GM18505 (cell line): ENCODE results near the gene KCNH5.
"Not testable (repeated sequence)": the region's sequence is repeated elsewhere in the genome, so short reads cannot be mapped to it uniquely, and the experiment has no call there.

ENCODE experiments used
- ATAC-seq: cut with Tn5 transposase; IDR thresholded peaks from one replicate; pipeline ENCODE4 v1.9.1; 2021; ENCODE audit not compliant: unreplicated experiment
- POLR2A ChIP-seq: IDR thresholded peaks from 4 replicates; pipeline ENCODE4 v1.6.1; 2011; ENCODE audit warnings: borderline replicate concordance; ENCODE audit not compliant: insufficient read depth, insufficient read length; ENCODE audit errors: extremely low read depth

Gene KCNH5

GRCh38 chr14:62889364-62889763 lies 155.9 kb downstream of the KCNH5 start:
- no peak for TF ChIP-seq POLR2A
- no peak for ATAC-seq

DNA sequence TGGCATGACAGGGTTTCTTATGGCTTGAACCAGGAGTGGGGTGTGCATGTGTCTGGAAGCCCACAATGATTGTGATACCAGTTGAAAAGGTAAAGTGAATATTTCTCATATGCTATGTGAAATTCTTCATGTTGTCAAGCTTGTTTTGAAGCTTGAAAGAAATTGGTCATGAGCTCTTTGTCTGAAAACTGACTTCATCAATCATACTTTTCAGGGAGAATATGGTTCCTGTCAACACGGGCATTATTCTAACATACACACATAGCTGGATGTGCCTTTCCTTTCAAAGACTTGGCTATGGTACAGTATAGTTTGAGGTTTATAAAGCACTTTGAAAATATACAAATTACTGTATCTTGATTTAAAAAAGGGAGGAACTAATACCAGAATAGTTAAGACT lies 158.8 kb downstream of the KCNH5 start:
- TF ChIP-seq POLR2A, result no peak
- no peak for ATAC-seq

DNA sequence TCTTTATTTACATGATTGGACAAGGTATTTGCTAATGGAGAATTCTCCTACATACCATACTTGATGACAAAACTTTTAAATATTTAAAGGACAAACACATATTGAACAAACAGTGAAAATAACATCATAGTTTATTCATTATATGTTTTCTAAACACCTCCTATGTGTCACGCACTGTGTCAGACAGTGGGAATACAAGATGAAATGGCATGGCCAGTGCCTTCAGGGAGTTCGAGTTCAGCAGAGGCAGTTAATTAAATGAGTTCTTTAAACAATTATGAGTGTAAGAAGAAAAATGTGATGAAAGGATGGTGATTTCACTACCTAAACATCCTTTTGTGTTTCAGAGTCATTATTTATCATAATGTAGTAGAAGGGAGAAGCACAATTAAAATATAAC lies 159.8 kb downstream of the KCNH5 start:
- no peak for TF ChIP-seq POLR2A
- no peak for ATAC-seq

DNA sequence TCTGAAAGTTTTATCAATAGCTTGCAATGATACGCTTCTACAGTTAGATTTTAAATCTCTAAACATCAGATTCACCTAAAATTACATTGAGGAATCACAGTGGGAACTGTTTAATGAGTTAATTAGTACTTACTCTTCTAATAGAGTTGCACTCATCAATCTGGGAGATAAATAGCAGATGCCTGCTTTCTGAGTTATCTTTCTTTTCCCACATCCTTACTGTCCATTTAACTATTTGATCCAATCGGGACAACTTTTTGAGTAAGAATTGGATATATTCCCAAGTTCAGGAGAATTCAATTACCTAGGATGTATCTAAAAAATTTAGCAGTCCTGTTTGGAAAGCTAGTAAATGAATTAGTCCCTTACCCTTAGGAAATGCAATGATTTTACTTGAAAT lies 162.3 kb downstream of the KCNH5 start:
- no peak for ATAC-seq
- TF ChIP-seq POLR2A, result no peak

DNA sequence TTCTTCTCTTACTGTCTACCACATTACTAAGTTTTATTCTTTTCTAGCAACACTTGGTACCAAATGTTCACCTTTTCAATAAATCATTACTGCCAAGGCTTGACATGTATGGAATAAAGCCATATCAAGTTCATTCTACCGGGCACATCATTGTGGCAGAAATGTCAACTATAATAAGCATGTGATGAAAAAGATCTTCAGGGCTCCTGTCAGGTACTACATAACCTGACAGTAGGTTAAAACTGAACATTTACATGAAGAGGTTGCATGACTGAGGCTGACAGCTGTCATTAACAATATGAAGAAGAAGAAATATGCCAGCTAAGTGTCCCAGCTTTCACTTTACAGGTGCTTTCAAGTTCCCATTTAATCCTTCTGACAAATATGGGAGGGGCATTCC lies 178.9 kb downstream of the KCNH5 start:
- no peak for TF ChIP-seq POLR2A
- no peak for ATAC-seq

DNA sequence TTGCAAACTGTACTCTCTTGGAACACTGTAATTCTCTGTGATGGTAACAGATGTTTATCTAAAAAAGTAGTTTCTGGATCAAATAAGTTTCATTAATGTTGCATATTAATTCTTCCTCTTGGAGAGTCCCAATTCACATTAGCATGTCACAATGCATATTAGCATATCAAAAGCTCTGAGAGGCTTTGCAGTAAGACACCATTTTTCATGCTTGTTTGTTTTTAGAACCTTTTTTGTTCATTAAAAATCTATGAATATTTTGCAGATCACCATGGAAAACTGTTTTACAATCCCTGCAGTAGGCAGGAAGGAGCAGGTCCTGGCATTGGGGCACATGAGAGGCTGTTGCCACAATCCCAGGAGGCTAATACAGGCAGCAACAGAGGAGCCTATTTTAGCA lies 180.7 kb downstream of the KCNH5 start:
- TF ChIP-seq POLR2A, result no peak
- ATAC-seq, result no peak

- not testable (repeated sequence) for ATAC-seq
Measured at GRCh38 chr14:62858011-62858410, 187.2 kb downstream of the KCNH5 start.

DNA sequence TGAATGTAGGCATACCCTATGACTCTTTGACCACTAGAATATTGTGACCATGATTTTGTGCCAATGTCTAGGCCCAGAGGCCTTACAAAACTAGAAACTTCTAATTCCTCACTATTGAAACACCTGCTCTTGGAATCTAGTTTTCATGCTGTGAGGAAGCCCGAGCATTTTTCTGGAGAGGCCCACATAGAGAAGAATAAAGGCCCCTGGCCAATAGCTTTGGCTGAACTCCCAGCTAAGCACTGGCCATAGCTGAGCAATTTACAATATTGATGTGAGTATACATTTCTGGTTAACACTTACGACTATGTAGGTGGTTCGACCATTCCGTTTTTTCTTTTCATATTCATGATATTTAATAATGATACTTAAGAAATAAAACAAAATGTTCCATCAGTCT lies 190.3 kb downstream of the KCNH5 start:
- TF ChIP-seq POLR2A, result no peak
- no peak for ATAC-seq

DNA sequence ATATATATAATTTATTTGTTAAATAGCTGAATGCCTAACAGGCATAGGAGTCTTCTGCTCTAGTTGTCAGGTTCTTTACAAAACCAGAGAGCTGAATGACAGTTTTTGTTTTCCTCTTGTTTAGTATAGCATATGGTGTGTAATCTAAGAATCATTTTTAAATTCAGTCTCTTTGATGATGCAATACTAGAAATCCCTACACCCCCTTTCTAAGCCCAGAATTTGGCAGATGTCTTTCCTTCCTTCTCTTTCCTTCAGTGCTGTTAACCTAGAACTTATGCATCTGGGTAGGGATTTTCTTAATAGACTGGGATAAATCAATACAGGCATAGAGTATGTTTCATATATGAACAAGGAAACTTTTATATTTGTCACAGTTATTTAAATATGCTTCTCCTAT lies 198.1 kb downstream of the KCNH5 start:
- ATAC-seq, result no peak

GRCh38 chr14:62844546-62844945 lies 200.7 kb downstream of the KCNH5 start:
- no peak for TF ChIP-seq POLR2A
- no peak for ATAC-seq

More for the DNA sequence above, 198.1 kb downstream of the KCNH5 start:
- no peak for TF ChIP-seq POLR2A

- ATAC-seq, result no peak
Measured at GRCh38 chr14:62824086-62824485, 221.2 kb downstream of the KCNH5 start.

GRCh38 chr14:62819931-62820330 lies 225.3 kb downstream of the KCNH5 start:
- TF ChIP-seq POLR2A, result no peak
- ATAC-seq, result no peak

More at GRCh38 chr14:62824086-62824485, 221.2 kb downstream of the KCNH5 start:
- TF ChIP-seq POLR2A, result no peak

- no peak for TF ChIP-seq POLR2A
- no peak for ATAC-seq
Measured at GRCh38 chr14:62807636-62808035, 237.6 kb downstream of the KCNH5 start.

DNA sequence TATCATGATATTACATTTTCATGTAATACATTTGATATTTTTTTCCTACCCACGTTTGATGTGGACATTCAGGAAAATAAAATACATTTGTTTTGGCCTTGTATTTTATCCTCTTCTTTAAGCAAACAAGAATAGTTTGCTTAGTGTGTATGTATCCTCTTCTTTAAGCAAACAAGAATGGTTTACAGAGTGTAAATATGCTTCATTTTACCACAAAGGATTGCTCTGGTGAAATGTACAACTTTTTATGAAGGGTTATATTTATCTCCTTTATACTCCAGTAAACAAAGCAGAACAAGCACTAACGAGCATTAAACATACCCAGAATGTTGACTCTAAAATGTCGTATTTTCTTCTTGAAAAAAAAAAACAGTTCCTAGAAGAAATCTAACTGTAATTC lies 244.7 kb downstream of the KCNH5 start:
- no peak for ATAC-seq
- no peak for TF ChIP-seq POLR2A

DNA sequence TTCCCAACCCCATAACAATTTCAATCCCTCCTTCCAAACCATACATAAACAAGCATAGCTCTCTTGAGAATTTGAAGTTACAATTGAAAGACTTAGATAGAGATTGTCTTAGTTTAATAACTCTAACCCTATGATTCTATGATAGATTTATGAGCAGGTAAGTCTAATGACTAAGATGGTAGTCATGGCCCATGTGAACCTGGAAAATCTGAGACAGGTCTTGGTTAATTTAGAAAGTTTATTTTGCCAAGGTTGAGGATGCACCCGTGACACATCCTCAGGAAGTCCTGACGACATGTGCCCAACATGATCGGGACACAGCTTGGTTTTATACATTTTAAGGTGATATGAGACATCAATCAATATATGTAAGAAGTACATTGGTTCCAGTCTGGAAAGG lies 248.8 kb downstream of the KCNH5 start:
- no peak for ATAC-seq
- no peak for TF ChIP-seq POLR2A
